Endothelial cell of umbilical vein (primary cell): ENCODE results near the gene PI3. TPM values are rescaled to one million over a fixed set of nuclear protein-coding genes. Genes with fewer than 3 reads are reported as not detected.

Source experiments
- BruUV-seq: library from RNA; stranded (reverse); fragments of 400-500 nt; replicated peaks from 2 replicates; lab custom pipeline; 2021; lab: Mats Ljungman, UMichigan
- CTCF ChIA-PET: fragments of 300-600, 350-600 bp; sonication (Branson Sonifier 250); formaldehyde crosslinking; loops from one replicate; lab custom pipeline; 2021; ENCODE audit warnings: antibody characterized with exemption, inconsistent platforms; lab: Charles Lee
- POLR2A ChIA-PET: fragments of 300-600, 350-600 bp; sonication (Branson Sonifier 250); formaldehyde crosslinking; loops from one replicate; lab custom pipeline; 2021; ENCODE audit warnings: antibody characterized with exemption, inconsistent platforms; lab: Charles Lee
- DNase-seq: peaks from one replicate; pipeline ENCODE4 v3.0.0-alpha.2; 2011; ENCODE audit warnings: low read depth, low spot score
- FAIRE-seq: peaks from 2 replicates; lab custom pipeline; 2011; peaks lifted over from hg19 to GRCh38; lab: Jason Lieb, UNC
- H2AFZ ChIP-seq: 2 replicates; pipeline ENCODE4 v1.6.0; 2012; ENCODE audit warnings: low read depth, low read length, control low read depth, inconsistent platforms
- H3K27ac ChIP-seq: 2 replicates; pipeline ENCODE4 v1.5.1; 2011; ENCODE audit warnings: low read depth, mild to moderate bottlenecking, control low read depth, low read length, moderate library complexity; ENCODE audit not compliant: insufficient read depth
- H3K27me3 ChIP-seq, 2 experiments: 2 replicates each; pipeline versions ENCODE4 v1.6.0 to v1.6.1; 2011; ENCODE audit warnings: low read length in 2 of 2, mixed read lengths in 1 of 2; ENCODE audit not compliant: control insufficient read depth in 2 of 2, insufficient read depth in 2 of 2
- H3K36me3 ChIP-seq, 2 experiments: 2 replicates in 1 of 2; 3 replicates in 1 of 2; pipeline ENCODE4 v1.5.1; 2011; ENCODE audit warnings: low read length in 2 of 2, mild to moderate bottlenecking in 1 of 2, moderate library complexity in 1 of 2; ENCODE audit not compliant: control insufficient read depth in 2 of 2, insufficient read depth in 2 of 2; ENCODE audit errors: extremely low read depth in 1 of 2
- H3K4me1 ChIP-seq: 3 replicates; pipeline ENCODE4 v1.5.1; 2011; ENCODE audit warnings: mild to moderate bottlenecking, low read length; ENCODE audit not compliant: control insufficient read depth, insufficient read depth; ENCODE audit errors: extremely low read depth
- H3K4me2 ChIP-seq: 2 replicates; pipeline ENCODE4 v1.6.1; 2011; ENCODE audit warnings: low read length, control low read depth, mixed read lengths; ENCODE audit not compliant: insufficient read depth
- H3K4me3 ChIP-seq, 3 experiments: fragments of 200-600 bp in 1 of 3; sonication (generic), shearing (Covaris generic) in 1 of 3; replicated peaks in 1 of 3; 2 replicates each; pipeline ENCODE4 v1.5.1; 2011 to 2016; ENCODE audit warnings: control low read depth in 3 of 3, low read length in 3 of 3, mild to moderate bottlenecking in 2 of 3, inconsistent platforms in 1 of 3, low read depth in 1 of 3, moderate library complexity in 1 of 3; ENCODE audit not compliant: insufficient read depth in 1 of 3
- H3K79me2 ChIP-seq: 2 replicates; pipeline ENCODE4 v1.6.0; 2012; ENCODE audit warnings: low read length, inconsistent platforms; ENCODE audit not compliant: control insufficient read depth, insufficient read depth
- H3K9ac ChIP-seq: replicated peaks from 2 replicates; pipeline ENCODE3; 2011; ENCODE audit warnings: low read length, control low read depth; ENCODE audit not compliant: insufficient read depth; ENCODE audit errors: extremely low read depth
- H3K9me1 ChIP-seq: replicated peaks from 3 replicates; pipeline ENCODE4 v1.6.0; 2011; ENCODE audit warnings: mild to moderate bottlenecking, low read length; ENCODE audit not compliant: control insufficient read depth, insufficient read depth; ENCODE audit errors: extremely low read depth
- H3K9me3 ChIP-seq: replicated peaks from 2 replicates; pipeline ENCODE4 v1.5.1; 2012; ENCODE audit warnings: low read length, inconsistent platforms; ENCODE audit not compliant: control insufficient read depth, insufficient read depth
- H4K20me1 ChIP-seq: replicated peaks from 2 replicates; pipeline ENCODE3; 2011; ENCODE audit warnings: mild to moderate bottlenecking, low read length; ENCODE audit not compliant: control insufficient read depth, insufficient read depth; ENCODE audit errors: extremely low read depth
- EZH2 ChIP-seq: IDR thresholded peaks from 2 replicates; pipeline ENCODE4 v1.6.1; 2012; ENCODE audit warnings: borderline replicate concordance, low read depth, mild to moderate bottlenecking, moderate library complexity, low read length, inconsistent platforms; ENCODE audit not compliant: severe bottlenecking
- GATA2 ChIP-seq: IDR thresholded peaks from 2 replicates; pipeline ENCODE4 v1.7.0; 2011; ENCODE audit warnings: low read depth, mild to moderate bottlenecking, moderate library complexity, mixed read lengths, low read length; ENCODE audit not compliant: insufficient read length, insufficient read depth
- JUN ChIP-seq: IDR thresholded peaks from 2 replicates; pipeline ENCODE4 v1.6.1; 2011; ENCODE audit warnings: borderline replicate concordance, low read depth; ENCODE audit not compliant: insufficient read length, insufficient read depth
- POLR2A ChIP-seq: IDR thresholded peaks from 2 replicates; pipeline ENCODE4 v1.6.1; 2012; ENCODE audit warnings: low read depth, mild to moderate bottlenecking, control low read depth, low read length
- POLR2AphosphoS5 ChIP-seq: IDR thresholded peaks from 2 replicates; pipeline ENCODE4 v1.6.1; 2012; ENCODE audit warnings: low read depth, mild to moderate bottlenecking, control low read depth, low read length, moderate library complexity; ENCODE audit not compliant: insufficient read depth
- dilution Hi-C: fragments of 300-500 bp; cut with MboI; formaldehyde crosslinking; loops from one replicate; pipeline ENCODE4 v1.15.0; 2019; ENCODE audit warnings: low sequenced_read_pairs; ENCODE audit not compliant: extremely low pct_ligation_motif_present
- intact Hi-C: fragments of 100-400 bp; cut with micrococcal nuclease; formaldehyde crosslinking; loops from one replicate; pipeline ENCODE4 v1.10.0; 2022
- polyA plus RNA-seq, 4 experiments: library from polyadenylated mRNA; depleted of rRNA in 3 of 4; stranded (reverse) in 3 of 4; unstranded in 1 of 4; fragments of >200 nt; gene quantifications; 2 replicates each; pipeline versions ENCODE4 v1.2.1 to v1.2.3, GENCODE V29; 2011 to 2012; ENCODE audit warnings: missing spikeins in 1 of 4
- total RNA-seq: library from RNA; stranded (reverse); gene quantifications from 2 replicates; pipeline ENCODE4 v1.2.3, GENCODE V29; 2021
- TF ChIP-seq, protein P1 (sequence below), 2 donors: IDR thresholded peaks; 1 replicate in 1 of 2; 2 replicates in 1 of 2; pipeline ENCODE4 v1.5.1; 2011; ENCODE audit warnings: low read length in 2 of 2, mild to moderate bottlenecking in 2 of 2, moderate library complexity in 2 of 2, control low read depth in 1 of 2, inconsistent platforms in 1 of 2, low read depth in 1 of 2; ENCODE audit not compliant: insufficient read depth in 1 of 2; ENCODE audit errors: extremely low read depth in 1 of 2

The PI3 gene
- total and polyA plus RNA-seq, 2 donors (not counting 3 experiments of a cell fraction or from before 2014, with no cell fraction given) = not detected

DNA sequence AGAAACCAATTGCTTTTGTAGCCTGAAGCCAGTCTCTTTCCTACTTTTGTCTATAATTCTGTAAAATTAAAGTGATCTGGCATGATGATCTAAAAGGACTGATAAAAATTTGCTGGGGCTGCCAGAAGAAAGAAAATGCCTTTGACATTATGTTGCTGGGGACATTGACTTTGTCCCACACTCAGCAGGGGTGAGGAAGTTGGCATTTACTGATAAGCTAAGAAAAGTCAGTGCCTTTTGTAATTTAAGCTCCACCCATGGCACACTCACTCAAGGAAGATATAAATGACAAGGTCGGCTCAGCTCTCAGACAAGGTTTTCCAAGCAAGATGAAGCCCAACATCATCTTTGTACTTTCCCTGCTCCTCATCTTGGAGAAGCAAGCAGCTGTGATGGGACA lies 32.0 kb downstream of the PI3 start, which contains the start of gene SEMG1:
TSS of gene SEMG1 (plus strand) at position 309 of the 400 bp plus-strand sequence. CDS start at position 330, 21 bp downstream.
- no peak for FAIRE-seq
- Histone ChIP-seq H3K9me3 (no peaks in the 10 kb centered on the region), H3K36me3 (no peaks in the 10 kb centered on the region), H3K27ac (no peak within 1 kb of the TSS), H3K9ac (no peak within 1 kb of the TSS), H4K20me1 (no peaks in the 10 kb centered on the region), H3K9me1 (no peaks in the 10 kb centered on the region), H3K79me2 (no peaks in the 10 kb centered on the region), H3K27me3 (peaks cover 0 to 2% of the 10 kb centered on the region in 2 experiments), H3K4me1 (no peaks in the 10 kb centered on the region), H3K4me3 (no peak within 1 kb of the TSS), H2AFZ (no peak within 1 kb of the TSS), H3K4me2 (no peak within 1 kb of the TSS)
- dilution Hi-C loops (no loop called here), intact Hi-C loops (no loop called here)
- TF ChIP-seq GATA2 = no peak
- no peak for TF ChIP-seq POLR2AphosphoS5
- TF ChIP-seq EZH2 = no peak
- TF ChIP-seq, protein P1, sequence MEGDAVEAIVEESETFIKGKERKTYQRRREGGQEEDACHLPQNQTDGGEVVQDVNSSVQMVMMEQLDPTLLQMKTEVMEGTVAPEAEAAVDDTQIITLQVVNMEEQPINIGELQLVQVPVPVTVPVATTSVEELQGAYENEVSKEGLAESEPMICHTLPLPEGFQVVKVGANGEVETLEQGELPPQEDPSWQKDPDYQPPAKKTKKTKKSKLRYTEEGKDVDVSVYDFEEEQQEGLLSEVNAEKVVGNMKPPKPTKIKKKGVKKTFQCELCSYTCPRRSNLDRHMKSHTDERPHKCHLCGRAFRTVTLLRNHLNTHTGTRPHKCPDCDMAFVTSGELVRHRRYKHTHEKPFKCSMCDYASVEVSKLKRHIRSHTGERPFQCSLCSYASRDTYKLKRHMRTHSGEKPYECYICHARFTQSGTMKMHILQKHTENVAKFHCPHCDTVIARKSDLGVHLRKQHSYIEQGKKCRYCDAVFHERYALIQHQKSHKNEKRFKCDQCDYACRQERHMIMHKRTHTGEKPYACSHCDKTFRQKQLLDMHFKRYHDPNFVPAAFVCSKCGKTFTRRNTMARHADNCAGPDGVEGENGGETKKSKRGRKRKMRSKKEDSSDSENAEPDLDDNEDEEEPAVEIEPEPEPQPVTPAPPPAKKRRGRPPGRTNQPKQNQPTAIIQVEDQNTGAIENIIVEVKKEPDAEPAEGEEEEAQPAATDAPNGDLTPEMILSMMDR (IDR thresholded peaks at IDR 0.05; ENCODE audit: extremely low read depth in 1 of 2, insufficient read depth in 1 of 2, low read depth in 1 of 2, low read length in 2 of 2) = no peak
- BruUV-seq = no TSS peak
- ChIA-PET CTCF (no interaction called here), POLR2A (no interaction called here)
- no peak for DNase-seq

DNA sequence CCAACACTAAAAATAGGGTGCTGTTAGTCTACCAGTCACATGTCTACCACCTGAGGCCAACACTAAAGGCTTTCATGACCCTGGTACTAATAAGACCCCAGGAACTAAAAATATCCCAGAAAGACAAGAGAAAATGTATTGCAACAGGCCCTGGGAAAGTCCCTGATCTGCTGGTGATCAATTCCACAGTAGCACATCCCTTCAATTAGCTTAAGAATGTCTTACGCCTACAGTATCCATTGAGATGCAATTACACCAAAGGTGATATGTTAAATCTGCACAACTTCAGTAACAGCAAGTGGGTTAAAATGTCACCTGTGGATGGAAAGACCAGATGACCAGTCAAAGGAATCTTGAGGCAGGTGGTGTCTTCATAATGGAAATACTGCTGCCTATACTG lies 35.2 kb downstream of the PI3 start:
- Histone ChIP-seq H3K9me3 (no peaks in the 10 kb centered on the region), H3K4me2 (no peak overlapping the region), H3K9me1 (no peaks in the 10 kb centered on the region), H3K27me3 (peaks cover 0 to 2% of the 10 kb centered on the region in 2 experiments), H3K9ac (no peak overlapping the region), H2AFZ (no peak overlapping the region), H3K36me3 (no peaks in the 10 kb centered on the region), H3K4me3 (no peak overlapping the region), H3K79me2 (no peaks in the 10 kb centered on the region), H3K27ac (no peak overlapping the region), H3K4me1 (no peaks in the 10 kb centered on the region), H4K20me1 (no peaks in the 10 kb centered on the region)
- no peak for DNase-seq
- intact Hi-C loops (no loop called here), dilution Hi-C loops (no loop called here)
- no peak for FAIRE-seq
- ChIA-PET POLR2A (no interaction called here), CTCF (no interaction called here)
- no TSS peak for BruUV-seq
- TF ChIP-seq POLR2A (no peak), GATA2 (no peak), JUN (no peak)
